ENCODE data around the gene CMTM1.
"Not testable (repeated sequence)": the region's sequence is repeated elsewhere in the genome, so short reads cannot be mapped to it uniquely, and the experiment has no call there.

Gene CMTM1

GRCh38 chr16:66585481-66586239 lies 19.4 kb downstream of the CMTM1 start:
- DNase-seq (ENCODE audit: low read depth), result no peak
- Histone ChIP-seq H3K9me3 (ENCODE audit: control insufficient read depth, low read length) (no peaks in the 10 kb centered on the region), H3K4me1 (ENCODE audit: control insufficient read depth, insufficient read depth, low read length) (peaks cover 17% of the 10 kb centered on the region), H3K9ac (ENCODE audit: low read length) (no peak overlapping the region), H3K27me3 (replicated peaks; ENCODE audit: control insufficient read depth, insufficient read depth, low read length) (no peaks in the 10 kb centered on the region), H3K4me3 (ENCODE audit: low read length) (no peak overlapping the region), H3K36me3 (ENCODE audit: control insufficient read depth, insufficient read depth, low read length, severe bottlenecking) (no peaks in the 10 kb centered on the region)

GRCh38 chr16:66587881-66588600 lies 21.8 kb downstream of the CMTM1 start:
- Histone ChIP-seq H3K4me1 (ENCODE audit: control insufficient read depth, insufficient read depth, low read length) (no peaks in the 10 kb centered on the region), H3K4me3 (ENCODE audit: low read length) (peak overlapping the region; percentile 28), H3K9ac (ENCODE audit: low read length) (no peak overlapping the region), H3K27me3 (replicated peaks; ENCODE audit: control insufficient read depth, insufficient read depth, low read length) (no peaks in the 10 kb centered on the region), H3K9me3 (ENCODE audit: control insufficient read depth, low read length) (no peaks in the 10 kb centered on the region), H3K36me3 (ENCODE audit: control insufficient read depth, insufficient read depth, low read length, severe bottlenecking) (no peaks in the 10 kb centered on the region)
- no peak for DNase-seq (ENCODE audit: low read depth)

GRCh38 chr16:66588981-66589713 lies 22.9 kb downstream of the CMTM1 start:
- Histone ChIP-seq H3K9ac (ENCODE audit: low read length) (no peak overlapping the region), H3K4me3 (ENCODE audit: low read length) (no peak overlapping the region), H3K36me3 (ENCODE audit: control insufficient read depth, insufficient read depth, low read length, severe bottlenecking) (no peaks in the 10 kb centered on the region), H3K9me3 (ENCODE audit: control insufficient read depth, low read length) (peaks cover 3% of the 10 kb centered on the region), H3K4me1 (ENCODE audit: control insufficient read depth, insufficient read depth, low read length) (no peaks in the 10 kb centered on the region), H3K27me3 (replicated peaks; ENCODE audit: control insufficient read depth, insufficient read depth, low read length) (no peaks in the 10 kb centered on the region)
- DNase-seq (ENCODE audit: low read depth), result no peak

DNA sequence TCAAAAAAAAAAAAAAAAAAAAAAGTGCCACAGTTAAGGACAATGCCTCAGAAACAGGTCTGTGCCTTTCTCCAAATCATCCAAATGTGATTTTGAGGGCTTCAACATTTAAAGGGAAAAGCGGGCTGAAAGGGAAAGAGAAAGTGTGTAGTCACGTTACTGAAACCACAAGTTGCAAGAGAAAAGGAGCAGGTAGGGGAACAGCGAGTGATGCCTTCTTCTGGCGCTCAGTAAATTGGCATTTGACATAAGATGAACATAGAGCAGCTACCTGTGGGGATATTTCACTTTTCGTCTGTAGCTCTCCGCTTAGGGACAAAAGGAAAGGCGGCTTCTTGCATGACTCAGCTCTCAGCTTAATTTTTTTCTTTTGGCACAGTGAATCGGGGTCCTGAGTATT lies 24.1 kb downstream of the CMTM1 start:
- Histone ChIP-seq H3K27me3 (replicated peaks; ENCODE audit: control insufficient read depth, insufficient read depth, low read length) (peaks cover 5% of the 10 kb centered on the region), H3K4me3 (ENCODE audit: low read length) (no peak overlapping the region), H3K4me1 (ENCODE audit: control insufficient read depth, insufficient read depth, low read length) (no peaks in the 10 kb centered on the region), H3K36me3 (ENCODE audit: control insufficient read depth, insufficient read depth, low read length, severe bottlenecking) (no peaks in the 10 kb centered on the region), H3K9me3 (ENCODE audit: control insufficient read depth, low read length) (peaks cover 3% of the 10 kb centered on the region), H3K9ac (ENCODE audit: low read length) (no peak overlapping the region)
- no peak for DNase-seq (ENCODE audit: low read depth)

GRCh38 chr16:66591018-66591417 lies 24.8 kb downstream of the CMTM1 start:
- Histone ChIP-seq H3K9me3 (ENCODE audit: control insufficient read depth, low read length) (peaks cover 3% of the 10 kb centered on the region), H3K4me1 (ENCODE audit: control insufficient read depth, insufficient read depth, low read length) (no peaks in the 10 kb centered on the region), H3K4me3 (ENCODE audit: low read length) (no peak overlapping the region), H3K9ac (ENCODE audit: low read length) (no peak overlapping the region), H3K36me3 (ENCODE audit: control insufficient read depth, insufficient read depth, low read length, severe bottlenecking) (no peaks in the 10 kb centered on the region), H3K27me3 (replicated peaks; ENCODE audit: control insufficient read depth, insufficient read depth, low read length) (peaks cover 5% of the 10 kb centered on the region)
- DNase-seq (ENCODE audit: low read depth), result no peak

DNA sequence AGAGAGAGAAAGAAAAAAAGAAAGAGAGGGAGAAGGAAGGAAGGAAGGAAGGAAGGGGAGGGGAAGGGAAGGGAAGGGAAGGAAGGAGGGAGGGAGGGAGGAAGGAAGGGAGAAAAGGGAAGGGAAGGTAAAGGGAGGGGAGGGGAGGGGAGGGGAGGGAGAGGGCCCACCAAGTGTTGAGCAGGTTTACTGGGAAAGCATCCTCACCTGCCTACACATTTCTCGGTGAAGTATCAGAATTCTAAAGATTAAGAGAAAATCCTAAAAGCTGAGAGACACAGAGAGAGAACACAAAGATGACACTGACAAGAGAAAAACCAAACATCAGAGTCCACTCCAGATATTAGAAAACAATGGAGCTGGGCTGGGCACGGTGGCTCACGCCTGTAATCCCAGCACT lies 26.0 kb downstream of the CMTM1 start:
- H3K27me3 ChIP-seq (replicated peaks; ENCODE audit: control insufficient read depth, insufficient read depth, low read length), result peaks cover 5% of the 10 kb centered on the region
- peaks cover 3% of the 10 kb centered on the region for H3K9me3 ChIP-seq (ENCODE audit: control insufficient read depth, low read length)
- no peak overlapping the region for H3K4me3 ChIP-seq (ENCODE audit: low read length)
- DNase-seq (ENCODE audit: low read depth), result no peak
- no peaks in the 10 kb centered on the region for H3K4me1 ChIP-seq (ENCODE audit: control insufficient read depth, insufficient read depth, low read length)
- H3K36me3 ChIP-seq (ENCODE audit: control insufficient read depth, insufficient read depth, low read length, severe bottlenecking), result no peaks in the 10 kb centered on the region
- no peak overlapping the region for H3K9ac ChIP-seq (ENCODE audit: low read length)

- Histone ChIP-seq H3K4me1 (ENCODE audit: control insufficient read depth, insufficient read depth, low read length) (no peaks in the 10 kb centered on the region), H3K4me3 (ENCODE audit: low read length) (no peak overlapping the region), H3K9me3 (ENCODE audit: control insufficient read depth, low read length) (peaks cover 3% of the 10 kb centered on the region), H3K36me3 (ENCODE audit: control insufficient read depth, insufficient read depth, low read length, severe bottlenecking) (no peaks in the 10 kb centered on the region), H3K27me3 (replicated peaks; ENCODE audit: control insufficient read depth, insufficient read depth, low read length) (peaks cover 5% of the 10 kb centered on the region), H3K9ac (ENCODE audit: low read length) (no peak overlapping the region)
- DNase-seq (ENCODE audit: low read depth), result no peak
Observed at GRCh38 chr16:66592814-66593213, 26.6 kb downstream of the CMTM1 start.

DNA sequence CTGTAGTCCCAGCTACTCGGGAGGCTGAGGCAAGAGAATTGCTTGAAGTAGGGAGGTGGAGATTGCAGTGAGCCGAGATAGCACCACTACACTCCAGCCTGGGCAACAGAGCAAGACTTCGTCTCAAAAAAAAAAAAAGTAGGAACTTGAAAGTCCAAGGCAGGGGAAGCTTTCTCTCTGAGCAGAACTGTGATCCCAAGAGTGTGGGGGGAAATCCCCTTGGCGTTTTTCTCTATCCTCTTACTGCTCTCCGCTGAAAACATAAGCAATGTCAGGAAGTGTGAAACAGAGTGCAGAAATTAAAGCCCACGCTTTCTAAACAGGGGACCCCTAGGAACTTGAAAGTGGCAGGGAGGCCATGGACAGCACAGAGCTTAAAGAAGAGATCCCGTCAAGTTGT lies 28.5 kb downstream of the CMTM1 start:
- H3K9ac ChIP-seq (ENCODE audit: low read length), result no peak overlapping the region
- peaks cover 5% of the 10 kb centered on the region for H3K27me3 ChIP-seq (replicated peaks; ENCODE audit: control insufficient read depth, insufficient read depth, low read length)
- no peak for DNase-seq (ENCODE audit: low read depth)
- H3K4me1 ChIP-seq (ENCODE audit: control insufficient read depth, insufficient read depth, low read length), result no peaks in the 10 kb centered on the region
- no peaks in the 10 kb centered on the region for H3K36me3 ChIP-seq (ENCODE audit: control insufficient read depth, insufficient read depth, low read length, severe bottlenecking)
- no peak overlapping the region for H3K4me3 ChIP-seq (ENCODE audit: low read length)
- H3K9me3 ChIP-seq (ENCODE audit: control insufficient read depth, low read length), result peaks cover 3% of the 10 kb centered on the region

- not testable (repeated sequence) for H3K4me3 ChIP-seq (ENCODE audit: low read length); DNase-seq (ENCODE audit: low read depth); H3K4me1 ChIP-seq (ENCODE audit: control insufficient read depth, insufficient read depth, low read length); H3K27me3 ChIP-seq (replicated peaks; ENCODE audit: control insufficient read depth, insufficient read depth, low read length); H3K9me3 ChIP-seq (ENCODE audit: control insufficient read depth, low read length); H3K36me3 ChIP-seq (ENCODE audit: control insufficient read depth, insufficient read depth, low read length, severe bottlenecking); H3K9ac ChIP-seq (ENCODE audit: low read length)
Observed at GRCh38 chr16:66596559-66596958, 30.3 kb downstream of the CMTM1 start.

- Histone ChIP-seq H3K36me3 (ENCODE audit: control insufficient read depth, insufficient read depth, low read length, severe bottlenecking) (no peaks in the 10 kb centered on the region), H3K9ac (ENCODE audit: low read length) (no peak overlapping the region), H3K9me3 (ENCODE audit: control insufficient read depth, low read length) (peaks cover 3% of the 10 kb centered on the region), H3K4me3 (ENCODE audit: low read length) (no peak overlapping the region), H3K4me1 (ENCODE audit: control insufficient read depth, insufficient read depth, low read length) (no peaks in the 10 kb centered on the region), H3K27me3 (replicated peaks; ENCODE audit: control insufficient read depth, insufficient read depth, low read length) (peaks cover 5% of the 10 kb centered on the region)
- no peak for DNase-seq (ENCODE audit: low read depth)
Observed at GRCh38 chr16:66596986-66597848, 31.0 kb downstream of the CMTM1 start.

Data from adipocyte (in vitro differentiated cells).